HG02885 (cell line): ENCODE results near the gene PDP2.
A peak's percentile ranks its signal among the peaks of the same experiment; 100 is the strongest.
"Not testable (repeated sequence)": the region's sequence is repeated elsewhere in the genome, so short reads cannot be mapped to it uniquely, and the experiment has no call there.

ENCODE experiments used
- ATAC-seq: cut with Tn5 transposase; IDR thresholded peaks from one replicate; pipeline ENCODE4 v1.9.1; 2021; ENCODE audit warnings: mild to moderate bottlenecking; ENCODE audit not compliant: unreplicated experiment, poor library complexity

The PDP2 gene

DNA sequence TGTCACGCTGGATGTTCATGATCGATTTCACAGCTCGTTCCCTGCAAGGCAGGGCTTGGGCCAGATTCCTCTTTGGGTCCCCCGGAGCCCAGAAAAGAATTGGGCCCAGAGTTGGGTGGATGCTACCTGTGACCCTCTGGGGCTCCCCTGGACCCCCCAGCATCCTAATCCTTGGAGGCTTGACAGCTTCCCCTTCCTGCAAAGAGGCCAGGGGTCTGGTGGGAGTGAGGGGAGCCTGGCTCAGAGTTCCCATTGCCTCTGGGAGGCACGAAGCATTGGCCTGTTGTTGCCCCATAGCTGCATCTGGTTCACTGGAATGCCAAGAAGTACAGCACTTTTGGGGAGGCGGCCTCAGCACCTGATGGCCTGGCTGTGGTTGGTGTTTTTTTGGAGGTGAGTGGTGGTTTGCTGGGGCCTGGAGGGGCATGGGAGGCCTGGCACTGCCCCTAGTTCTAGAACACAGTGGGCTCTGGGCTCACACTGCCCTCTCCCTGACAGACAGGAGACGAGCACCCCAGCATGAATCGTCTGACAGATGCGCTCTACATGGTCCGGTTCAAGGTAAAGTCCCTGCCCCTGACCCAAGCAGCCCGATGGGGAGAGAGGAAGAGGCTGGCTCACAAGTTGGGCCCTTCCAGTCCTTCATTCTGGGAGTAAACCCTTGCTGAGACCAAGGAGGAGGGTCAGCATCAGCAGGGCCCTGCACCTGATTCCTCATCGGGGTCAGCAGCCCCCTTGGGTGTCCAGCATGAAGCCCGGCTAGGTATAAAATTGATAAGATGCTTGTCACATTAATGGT is 28.9 kb upstream of the PDP2 start:
- ATAC-seq: no peak

DNA sequence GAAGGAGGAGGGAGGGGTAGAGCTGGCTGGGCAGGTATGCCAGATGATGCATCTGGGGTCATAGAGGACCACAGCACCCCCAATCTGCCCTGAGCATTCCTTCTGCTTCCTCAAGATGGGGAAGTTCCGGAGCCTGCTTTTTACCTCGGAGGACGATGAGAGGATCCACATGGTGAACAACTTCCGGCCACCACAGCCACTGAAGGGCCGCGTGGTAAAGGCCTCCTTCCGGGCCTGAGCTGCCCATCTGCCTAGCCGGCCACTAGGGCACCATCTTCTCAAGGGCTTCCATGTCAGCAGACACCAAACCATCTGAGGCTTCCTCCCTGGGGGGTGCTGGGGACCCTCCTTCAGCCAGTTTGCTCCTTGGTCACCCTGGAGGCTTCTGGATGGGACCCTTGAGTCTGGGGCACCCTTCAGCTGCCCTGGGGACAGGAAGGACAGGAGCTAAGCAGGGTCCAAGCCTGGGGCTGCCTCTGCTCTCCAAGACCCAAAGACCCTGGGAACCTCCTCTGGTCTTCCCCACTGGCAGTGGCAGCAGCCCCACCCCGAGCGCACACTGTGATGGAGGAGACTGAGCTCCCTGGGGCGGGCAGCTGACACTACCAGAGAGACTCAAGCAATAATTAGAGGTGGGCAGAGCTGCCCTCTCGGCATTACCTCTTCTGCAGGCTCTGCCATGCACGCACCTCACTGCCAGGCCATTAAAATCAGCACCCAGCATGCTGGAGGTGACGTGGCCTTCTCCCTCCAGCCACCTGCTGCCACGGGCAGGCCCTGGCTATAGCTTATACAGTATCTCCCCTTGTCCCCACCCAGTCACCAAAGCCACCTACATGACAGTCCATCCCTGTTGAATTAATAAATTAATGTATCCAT is 26.8 kb upstream of the PDP2 start:
- no peak for ATAC-seq

DNA sequence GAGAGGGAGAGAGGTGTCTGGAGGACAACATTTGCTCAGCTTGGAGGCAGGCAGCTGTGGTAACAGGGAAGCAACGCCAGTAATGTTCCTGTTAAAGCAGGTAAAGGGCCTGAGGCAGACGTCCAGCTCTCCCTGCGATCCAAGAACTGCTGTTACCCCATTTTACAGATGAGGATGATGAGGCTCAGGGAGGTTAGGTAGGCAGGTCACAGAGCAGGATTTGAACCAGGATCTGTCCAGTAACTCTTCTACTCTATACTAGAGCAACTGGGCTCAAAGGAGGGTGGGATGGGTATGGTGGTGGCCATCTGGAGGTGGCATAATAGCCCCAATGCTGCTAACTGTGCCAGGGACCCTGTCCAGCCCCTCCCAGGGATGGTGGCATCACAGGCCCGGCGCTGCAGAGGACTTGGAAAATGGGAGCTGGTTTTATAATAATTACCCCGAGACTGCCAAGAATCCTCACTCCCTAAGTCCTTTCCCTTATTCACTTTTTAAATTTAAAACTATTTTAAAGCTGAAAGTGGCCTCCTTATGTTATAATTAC is 24.1 kb upstream of the PDP2 start:
- no peak for ATAC-seq

DNA sequence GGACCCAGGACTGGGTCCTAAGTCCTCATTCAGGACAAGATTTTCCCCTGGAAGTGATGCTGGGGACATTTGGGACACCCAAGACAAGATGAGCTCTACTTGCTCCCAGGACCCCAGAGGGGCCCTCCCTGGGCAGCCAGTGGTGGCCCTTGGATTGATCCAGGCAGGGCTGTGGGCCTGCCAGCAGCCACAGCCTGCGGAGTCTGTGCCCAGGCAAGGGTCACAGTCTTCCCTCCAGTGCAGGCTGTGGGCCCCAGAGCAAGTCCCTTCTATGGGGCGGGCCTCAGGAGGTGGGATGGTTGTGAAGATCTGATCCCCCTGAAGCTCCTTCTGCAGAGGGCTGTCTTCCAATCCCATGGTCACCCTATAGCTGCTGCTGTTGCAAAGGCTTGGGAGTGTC is 23.5 kb upstream of the PDP2 start:
- no peak for ATAC-seq

DNA sequence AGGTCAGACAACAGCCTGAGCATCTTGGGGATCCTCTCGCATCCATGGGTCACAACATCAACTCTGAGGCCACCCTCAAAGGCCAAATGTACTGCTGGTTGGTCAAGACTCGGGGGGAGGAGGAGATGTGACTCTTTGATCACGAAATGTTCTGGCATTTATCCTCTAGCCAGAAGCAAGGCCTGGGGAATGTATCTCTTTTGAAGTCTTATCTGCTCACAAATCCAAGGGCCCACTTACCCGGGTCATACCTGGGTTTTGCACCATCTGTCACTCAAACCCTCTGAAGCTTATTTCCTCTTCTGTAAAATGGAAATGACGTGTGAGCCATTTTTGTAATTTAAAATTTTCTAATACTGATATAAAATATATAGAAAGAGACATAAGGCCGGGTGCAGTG is 22.9 kb upstream of the PDP2 start:
- ATAC-seq: no peak

DNA sequence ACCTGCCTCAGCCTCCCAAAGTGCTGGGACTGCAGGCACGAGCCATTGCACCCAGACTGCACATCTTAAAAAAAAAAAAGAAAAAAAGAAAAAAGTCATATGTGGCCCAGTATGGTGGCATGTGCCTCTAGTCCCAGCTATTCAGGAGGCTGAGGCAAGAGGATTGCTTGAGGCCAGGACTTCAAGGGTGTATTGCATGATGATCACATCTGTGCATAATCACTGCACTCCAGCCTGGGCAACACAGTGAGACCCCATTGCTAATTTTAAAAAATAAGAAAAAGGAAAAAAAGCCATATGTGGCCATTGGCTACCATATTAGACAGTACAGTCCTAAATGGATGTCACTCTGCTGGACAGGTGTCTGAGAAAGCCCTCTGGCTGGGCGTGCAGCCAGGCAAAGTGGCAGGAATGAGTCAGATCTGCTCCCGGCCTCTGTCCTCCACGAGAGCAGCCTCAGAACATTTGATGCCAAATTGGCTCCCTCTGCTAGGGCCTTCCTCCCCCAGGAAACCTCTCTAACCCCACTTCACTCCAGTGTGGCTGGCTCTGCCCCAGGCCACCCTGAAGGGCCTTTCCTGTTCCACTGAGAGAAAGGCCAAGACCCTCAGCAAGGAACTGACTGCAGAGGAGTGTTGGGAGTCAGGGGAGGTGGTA is 21.4 kb upstream of the PDP2 start:
- ATAC-seq: no peak

DNA sequence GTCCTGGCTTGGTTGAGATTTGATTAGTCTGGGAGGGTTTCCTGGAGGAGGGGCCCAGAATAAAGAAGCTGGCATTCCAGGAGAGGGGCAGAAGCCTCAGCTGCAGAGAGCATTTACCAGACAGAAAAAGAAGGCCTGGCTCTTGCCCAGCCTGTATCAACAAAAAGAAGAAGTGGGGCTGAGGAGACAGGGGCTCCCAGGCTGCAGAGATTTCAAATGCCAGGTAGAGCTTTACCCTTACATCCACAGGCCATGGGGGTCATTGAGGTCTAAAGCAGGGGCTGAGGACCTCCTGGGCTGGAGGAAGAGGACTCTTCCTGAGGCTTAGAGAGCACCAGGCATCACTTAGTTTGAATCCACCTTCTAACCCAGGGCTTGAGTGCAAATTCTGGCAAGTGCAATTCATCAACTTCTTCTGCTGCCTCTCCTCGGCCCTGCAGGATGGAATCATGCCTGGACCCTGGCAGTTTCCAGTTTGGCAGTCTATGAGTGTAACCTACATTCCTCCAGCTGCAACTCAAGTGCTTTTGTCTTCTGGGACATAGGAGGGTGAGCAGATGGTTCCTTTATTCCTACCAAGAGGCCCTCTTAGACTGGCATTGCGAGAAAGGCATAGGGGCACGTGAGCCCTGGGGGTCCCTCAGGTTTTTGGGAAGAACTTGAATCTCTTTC is 20.8 kb upstream of the PDP2 start:
- ATAC-seq: no peak

DNA sequence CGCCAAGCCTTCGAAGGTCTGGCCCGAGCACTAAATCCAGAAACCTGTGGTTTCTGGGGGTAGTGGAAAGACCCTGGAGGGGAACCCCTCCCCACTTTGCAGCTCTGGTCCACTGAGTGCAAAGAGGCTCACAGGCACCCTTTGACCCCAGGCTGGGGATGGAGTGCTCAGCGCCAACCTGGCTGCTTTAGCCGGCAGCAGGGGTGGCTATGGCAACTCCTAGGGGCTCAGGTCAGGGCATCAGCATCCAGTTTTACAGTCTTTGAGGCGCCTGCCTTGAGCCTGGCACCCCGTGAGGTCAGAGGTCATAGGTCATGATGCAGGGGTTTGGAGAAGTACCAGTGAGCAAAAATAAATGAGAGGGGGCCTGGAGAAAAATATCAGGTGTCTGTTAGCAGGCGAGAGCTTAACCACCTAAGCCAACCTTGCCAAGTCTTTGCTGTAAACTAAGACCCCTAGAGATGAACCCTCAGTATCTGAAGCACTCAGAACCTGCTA is 18.2 kb upstream of the PDP2 start:
- ATAC-seq: no peak

DNA sequence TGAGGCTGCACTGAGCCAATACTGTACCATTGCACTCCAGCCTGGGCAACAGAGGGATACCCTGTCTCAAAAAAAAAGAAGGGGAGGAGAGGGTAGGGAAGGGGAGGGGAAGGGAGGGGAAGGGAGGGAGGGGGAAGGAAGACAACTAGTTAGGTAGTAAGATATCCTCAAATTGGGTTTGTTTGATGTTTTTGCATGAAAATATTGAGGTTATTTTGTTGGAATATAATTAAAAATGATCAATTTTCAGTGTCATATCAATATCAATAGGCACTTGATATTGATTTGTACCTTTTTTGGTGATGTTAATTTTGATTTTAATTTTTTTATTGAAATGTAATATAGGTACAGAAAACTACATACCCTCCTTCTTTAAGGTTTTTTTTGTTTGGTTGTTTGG is 16.6 kb upstream of the PDP2 start:
- ATAC-seq: no peak

DNA sequence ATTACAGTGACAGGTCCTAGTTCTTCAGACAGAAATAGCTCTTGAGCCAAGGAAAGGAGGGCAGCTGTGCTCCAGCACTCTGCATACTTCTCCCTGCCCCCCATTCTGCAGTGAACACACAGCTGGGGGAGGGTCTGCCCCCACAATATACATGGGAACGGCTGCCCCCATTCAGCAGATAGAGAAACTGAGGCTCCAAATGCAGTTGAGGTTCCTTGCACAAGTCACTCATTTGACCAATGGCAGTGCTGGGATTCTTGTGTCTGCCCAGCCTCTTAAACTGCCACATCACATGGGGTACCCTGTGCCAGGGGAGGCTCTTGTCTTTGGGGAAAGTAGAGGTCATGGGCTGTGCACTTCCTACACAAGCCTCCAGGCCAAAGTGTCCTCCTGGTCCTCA is 10.9 kb upstream of the PDP2 start:
- ATAC-seq: no peak

DNA sequence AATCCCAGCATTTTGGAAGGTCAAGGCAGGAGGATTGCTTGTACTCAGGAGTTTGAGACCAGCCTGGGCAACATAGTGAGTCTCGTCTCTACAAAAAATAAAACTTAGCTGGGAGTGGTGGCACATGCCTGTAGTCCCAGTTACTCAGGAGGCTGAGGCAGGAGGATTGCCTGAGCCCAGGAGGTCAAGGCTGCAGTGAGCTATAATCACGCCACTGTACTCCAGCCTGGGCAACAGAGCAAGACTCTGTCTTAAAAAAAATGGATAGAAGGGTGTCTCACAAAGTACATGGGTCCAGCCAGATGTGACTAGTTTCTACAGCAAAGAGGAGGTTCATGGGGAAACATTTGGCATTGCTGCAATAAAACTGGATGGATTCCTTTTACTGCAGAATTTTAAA is 9.0 kb upstream of the PDP2 start:
- not testable (repeated sequence) for ATAC-seq

DNA sequence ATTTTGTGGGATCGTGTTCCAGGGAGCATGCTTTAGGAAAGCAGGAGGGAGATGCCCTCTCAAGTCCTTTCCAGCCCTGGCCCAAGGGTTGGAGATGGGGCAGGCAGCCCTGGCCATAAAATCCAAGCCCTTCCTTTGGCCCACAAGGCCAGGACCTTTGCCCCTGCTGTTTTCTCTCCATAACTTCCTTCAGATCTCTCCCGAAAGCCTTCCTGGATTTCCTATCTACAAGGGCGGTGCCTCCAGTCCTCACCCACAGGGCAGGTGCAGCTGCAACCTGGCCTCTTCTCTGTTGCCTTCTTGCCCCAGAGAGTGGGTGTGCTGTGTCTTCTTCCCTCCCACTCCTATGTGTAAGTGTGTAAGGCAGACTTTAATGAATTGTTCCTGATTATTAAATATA is 8.5 kb upstream of the PDP2 start:
- no peak for ATAC-seq

DNA sequence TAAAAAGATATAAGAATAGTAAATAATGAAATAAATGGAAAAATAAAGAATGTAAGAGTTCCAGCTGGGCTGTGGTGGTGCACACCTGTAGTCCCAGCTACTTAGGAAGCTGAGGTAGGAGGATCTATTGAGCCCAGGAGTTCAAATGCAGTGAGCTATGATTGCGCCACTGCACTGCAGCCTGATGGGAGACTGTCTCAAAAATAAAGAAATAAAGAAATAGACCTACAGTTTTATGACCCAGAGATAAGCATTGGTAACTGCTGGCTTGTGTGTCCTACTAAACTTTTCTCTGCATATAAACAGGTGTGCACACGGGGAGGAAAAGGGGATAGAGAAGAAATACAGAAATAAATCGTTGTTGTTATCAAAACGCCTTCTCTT is 7.8 kb upstream of the PDP2 start:
- ATAC-seq: no peak

DNA sequence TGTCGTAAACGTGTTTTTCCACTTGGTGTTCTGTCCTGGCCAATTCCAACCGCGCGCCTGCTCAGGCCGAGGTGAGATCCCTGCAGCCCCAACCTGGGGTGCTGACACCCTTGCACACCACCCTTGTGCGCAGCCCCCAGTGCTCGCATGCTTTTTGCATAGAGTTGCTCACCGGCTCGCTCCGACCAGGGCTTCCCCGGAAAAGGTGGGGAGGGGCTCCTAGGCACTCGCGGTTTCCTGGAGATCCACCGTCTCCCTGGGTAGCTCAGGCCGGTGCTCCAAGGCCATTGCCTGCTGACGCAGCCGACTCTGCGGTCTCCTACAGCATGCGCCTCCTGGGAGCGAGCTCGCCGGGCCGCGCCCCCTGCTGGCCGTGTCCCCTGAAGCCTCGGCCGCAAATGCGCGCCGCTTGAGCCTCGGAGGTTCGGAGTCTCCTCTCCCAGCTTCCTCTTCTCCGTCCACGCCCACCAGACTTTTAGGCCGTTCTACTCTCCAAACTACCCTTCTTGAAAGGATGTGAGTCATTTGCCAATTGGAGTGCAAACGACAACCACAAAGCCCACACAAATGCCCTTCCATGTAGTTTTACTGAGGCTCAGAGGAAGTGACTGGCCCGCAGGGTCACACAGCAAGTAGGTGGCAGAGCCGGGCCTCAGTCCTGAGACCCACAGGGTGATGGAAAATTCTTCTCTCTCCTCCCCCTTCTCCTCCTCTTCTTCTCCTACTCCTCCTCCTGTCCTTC is 7.2 kb upstream of the PDP2 start:
- peak; percentile 85 for ATAC-seq

DNA sequence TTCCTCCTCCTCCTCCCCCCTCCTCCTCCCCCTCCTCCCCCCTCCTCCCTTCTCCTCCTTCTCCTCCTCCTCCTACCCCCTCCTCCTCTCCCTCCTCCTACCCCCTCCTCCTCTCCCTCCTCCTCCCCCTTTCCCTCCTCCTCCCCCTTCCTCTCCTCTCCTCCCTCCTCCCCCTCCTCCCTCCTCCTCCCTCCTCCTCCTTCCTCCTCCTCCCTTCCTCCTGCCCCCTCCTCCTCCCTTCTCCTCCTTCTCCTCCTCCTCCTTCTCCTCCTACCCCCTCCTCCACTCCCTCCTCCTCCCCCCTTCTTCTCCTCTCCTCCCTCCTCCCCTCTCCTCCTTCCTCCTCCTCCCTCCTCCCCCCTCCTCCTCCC is 6.6 kb upstream of the PDP2 start:
- ATAC-seq: no peak

DNA sequence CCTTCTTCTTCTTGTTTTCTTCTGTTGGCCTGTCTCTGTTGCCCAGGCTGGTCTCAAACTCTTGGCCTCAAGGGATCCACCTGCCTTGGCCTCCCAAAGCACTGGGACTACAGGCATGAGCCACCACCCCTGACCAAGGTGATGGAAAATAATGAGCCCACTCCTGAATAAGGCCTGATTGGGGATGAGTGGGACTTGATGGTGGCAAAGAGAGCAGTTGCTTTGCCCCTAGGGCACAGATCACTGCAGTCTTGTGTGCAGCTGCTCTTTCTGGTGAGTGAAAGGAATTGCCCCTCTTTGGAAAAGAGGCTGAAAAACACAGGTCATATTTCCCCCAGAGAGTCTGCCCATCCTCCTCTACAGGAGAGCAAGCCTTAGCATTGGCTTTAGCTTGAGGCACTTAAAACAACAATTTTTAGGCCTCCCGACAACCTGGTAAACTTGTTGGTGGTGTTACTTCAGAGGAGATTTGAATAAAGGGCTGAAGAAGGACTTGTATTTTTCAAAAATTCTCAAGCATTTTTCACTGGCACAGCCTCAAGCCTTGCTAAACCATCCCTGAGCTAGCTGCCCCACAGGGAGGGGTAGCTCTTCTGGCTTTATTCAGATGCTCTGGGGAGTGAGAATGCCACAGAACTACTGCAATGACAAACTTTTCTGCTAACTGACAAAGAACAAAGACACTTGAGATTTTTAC is 6.1 kb upstream of the PDP2 start:
- no peak for ATAC-seq

DNA sequence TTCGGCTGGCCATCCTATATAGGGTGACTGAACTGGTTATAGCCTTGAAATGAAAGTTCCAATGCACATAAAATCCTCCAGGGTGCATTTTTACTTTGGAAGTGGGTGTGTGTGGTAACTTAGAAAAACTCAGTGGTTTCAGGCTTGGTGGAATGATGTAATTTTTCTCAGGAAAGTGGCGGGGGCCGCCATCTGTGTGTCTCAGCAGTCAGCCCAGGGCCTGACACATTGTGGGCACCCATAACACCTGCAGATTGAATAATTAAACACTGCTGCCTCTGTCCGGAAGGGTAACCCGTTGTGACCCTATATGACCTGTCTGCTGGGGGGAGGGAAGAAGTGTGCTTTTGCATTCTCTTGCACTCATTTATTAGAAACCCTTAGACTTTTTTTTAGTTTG is 2.2 kb upstream of the PDP2 start:
- ATAC-seq: no peak

DNA sequence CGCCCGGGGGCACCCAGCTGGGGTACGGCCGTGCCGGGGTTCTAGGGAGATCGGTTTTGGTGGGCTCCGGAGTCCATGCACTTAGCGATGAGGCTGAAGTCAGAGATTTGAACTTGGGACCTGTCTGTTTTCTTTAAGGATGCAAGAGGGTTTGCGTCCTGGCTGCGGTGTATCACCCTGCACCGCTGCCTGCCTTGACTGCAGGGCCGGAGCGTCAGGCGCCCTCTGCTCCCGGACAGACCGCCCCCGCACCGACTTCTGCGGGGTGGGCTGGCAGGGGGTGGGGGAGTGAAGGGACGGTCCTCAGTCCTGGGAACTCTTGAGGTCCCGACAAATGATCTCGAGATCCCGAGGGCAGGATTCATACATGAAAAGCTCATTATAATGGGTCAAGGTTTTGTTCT is 701 bp downstream of the PDP2 start:
- ATAC-seq: no peak

DNA sequence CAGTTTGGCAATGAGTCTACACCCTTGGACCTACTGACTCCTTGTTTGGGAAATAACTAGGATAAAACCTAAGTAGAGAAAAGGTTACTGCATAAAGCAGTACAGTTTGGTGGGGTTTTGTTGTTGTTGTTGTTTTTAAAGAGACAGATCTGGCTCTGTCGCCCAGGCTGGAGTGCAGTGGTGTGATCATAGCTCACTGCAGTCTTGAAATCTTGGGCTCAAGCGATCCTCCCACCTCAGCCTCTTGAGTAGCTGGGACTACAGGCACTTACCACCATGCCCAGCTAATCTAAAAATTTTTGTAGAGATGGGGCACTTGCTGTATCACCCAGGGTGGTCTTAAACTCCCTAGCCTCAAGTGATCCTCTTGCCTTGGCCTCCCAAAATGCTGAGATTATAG is 1.2 kb downstream of the PDP2 start:
- no peak for ATAC-seq
